Measurements from ENCODE around the gene RD3L.
"Not testable (repeated sequence)": the region's sequence is repeated elsewhere in the genome, so short reads cannot be mapped to it uniquely, and the experiment has no call there.

RD3L gene

DNA sequence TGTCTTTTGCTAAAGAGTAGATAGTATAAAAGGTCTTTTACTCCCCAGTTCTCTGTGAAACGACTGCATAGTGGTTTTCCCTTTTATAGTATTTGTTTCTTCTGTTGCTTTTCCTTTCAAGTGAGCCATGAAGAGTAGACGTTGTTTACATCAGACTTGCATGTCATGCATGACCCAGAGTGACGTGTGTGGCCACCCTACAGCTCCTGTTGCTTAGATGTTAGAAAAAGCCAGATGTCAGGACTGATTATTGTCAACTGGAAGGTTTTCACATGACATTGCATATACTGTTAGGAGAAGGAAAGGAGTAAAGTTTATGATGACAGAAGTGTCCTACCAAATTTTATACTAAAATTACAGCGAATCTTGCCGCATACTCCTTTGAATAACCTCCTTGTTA, 1.3 kb upstream of the RD3L start:
- no peak for TF ChIP-seq POLR2A (IDR thresholded peaks at IDR 0.05; ENCODE audit: low read depth, low read length)
- DNase-seq (ENCODE audit: insufficient read length, low spot score) (no peak), FAIRE-seq (peak; percentile 45)

DNA sequence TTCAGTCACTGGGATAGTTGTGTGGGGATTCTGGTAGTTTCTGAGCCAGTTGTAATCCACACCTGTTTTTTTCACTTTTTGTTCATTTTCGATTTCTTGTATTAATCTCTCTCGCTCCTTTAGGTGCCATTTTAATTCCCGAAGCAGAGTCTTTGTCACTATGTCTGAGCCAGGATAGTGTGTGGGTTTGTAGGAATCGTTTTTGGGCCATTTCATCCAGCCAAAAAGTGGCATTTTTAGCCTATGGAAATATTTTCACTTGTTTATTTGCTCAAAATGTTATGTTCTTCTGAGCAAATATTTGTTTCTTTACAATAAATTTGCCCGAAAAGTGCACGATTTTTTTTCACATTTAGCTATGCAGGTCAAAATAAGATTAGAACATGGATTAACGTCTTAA, 867 bp downstream of the RD3L start:
- no peak for FAIRE-seq

DNA sequence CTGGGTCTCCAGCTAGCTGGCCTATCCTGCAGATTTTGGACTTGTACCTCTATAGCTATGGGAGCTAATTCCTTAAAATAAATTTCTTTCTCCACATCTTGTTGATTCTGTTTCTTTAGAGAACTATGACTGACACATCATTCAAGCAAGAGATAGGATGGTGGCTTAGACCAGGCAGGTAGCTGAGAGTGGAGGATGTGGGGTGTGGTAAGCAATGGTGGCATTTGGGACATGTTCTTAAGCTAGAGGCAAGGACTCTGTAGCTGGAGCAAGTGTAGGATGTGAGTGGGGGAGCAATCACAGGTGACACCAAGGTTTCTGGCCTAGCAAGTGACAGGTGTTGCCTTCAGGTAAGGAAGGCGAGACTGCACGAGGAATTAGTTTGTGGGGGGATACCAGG, 7.2 kb downstream of the RD3L start:
- DNase-seq (ENCODE audit: insufficient read length, low spot score) (no peak), FAIRE-seq (no peak)
- TF ChIP-seq POLR2A (IDR thresholded peaks at IDR 0.05; ENCODE audit: low read depth, low read length), result no peak

More for the DNA sequence above, 867 bp downstream of the RD3L start:
- DNase-seq (ENCODE audit: insufficient read length, low spot score), result no peak
- TF ChIP-seq POLR2A (IDR thresholded peaks at IDR 0.05; ENCODE audit: low read depth, low read length), result no peak

DNA sequence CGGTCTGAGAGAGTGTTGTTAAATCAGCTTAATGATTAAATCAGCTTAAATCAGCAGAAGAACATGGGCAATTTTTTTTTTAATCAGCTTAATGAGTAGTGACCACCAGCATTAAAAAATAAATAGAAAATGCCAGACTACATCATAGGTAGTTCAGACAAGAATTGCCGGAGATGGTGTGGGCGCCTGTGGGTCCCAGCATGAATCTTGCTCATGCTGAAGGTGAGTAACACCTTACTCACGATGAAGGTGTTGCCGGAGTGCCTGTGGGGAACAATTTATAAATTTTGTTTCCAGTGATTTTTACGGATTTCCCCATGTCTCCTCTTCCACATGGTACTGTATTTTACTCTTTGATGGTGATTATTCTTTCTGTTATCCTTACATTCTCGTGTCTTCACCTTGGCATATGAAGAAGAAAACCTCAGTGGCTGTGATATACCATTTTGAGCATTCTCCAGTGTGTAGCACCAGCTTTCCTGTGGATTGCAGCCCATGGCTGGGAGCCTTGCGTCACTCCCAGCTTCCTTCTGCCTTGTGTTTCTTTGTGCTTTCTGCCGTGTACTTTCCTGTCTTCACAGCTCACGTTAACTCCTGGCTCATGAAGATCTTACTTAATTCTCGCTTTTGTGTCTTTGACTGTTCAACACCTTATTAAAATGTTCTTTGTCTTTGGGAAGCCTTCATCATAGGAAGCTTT, 9.4 kb downstream of the RD3L start:
- no peak for TF ChIP-seq POLR2A (IDR thresholded peaks at IDR 0.05; ENCODE audit: low read depth, low read length)
- no peak for DNase-seq (ENCODE audit: insufficient read length, low spot score)
- FAIRE-seq, result no peak

DNA sequence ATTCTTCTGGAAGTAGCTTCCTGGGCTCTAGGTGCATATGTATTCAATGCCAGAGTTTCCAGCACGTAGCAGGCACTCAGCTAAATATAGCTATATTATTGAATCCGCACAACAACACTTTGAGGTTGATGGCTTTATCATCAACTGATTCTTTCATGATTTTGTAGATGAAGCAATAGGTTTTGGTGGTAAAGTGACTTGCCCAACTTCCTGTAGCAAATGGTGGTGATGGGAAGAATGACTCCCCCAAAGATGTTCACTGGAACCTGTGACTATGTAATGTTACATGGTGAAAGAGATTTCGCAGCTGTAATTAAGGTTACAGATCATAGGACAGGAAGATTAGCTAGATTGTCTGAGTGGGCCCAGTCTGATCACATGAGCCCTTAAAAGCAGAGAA, 10.9 kb downstream of the RD3L start:
- DNase-seq (ENCODE audit: insufficient read length, low spot score), result no peak

DNA sequence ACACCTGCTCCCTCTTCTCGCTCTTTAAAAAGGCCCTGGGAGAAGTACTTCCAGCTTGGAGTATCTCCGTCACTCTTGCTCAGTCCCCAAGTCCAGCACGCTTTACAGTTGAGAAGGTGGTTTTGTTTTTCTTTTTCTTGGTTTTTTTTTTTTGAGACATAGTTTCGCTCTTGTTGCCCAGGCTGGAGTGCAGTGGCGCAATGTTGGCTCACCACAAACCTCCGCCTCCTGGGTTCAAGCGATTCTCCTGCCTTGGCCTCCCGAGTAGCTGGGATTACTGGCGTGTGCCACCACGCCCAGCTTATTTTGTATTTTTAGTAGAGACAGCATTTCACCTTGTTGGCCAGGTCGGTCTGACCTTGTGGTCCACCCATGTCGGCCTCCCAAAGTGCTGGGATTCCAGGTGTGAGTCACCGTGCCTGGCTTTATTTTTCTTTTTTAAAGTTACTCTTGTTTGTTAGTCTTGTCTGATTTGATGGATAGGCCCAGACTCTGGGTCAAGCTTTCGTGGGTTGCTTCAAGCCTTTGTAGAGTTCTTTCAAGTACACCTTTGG, 12.2 kb downstream of the RD3L start:
- no peak for FAIRE-seq
- no peak for TF ChIP-seq POLR2A (IDR thresholded peaks at IDR 0.05; ENCODE audit: low read depth, low read length)

More for the DNA sequence above, 10.9 kb downstream of the RD3L start:
- FAIRE-seq, result no peak
- no peak for TF ChIP-seq POLR2A (IDR thresholded peaks at IDR 0.05; ENCODE audit: low read depth, low read length)

DNA sequence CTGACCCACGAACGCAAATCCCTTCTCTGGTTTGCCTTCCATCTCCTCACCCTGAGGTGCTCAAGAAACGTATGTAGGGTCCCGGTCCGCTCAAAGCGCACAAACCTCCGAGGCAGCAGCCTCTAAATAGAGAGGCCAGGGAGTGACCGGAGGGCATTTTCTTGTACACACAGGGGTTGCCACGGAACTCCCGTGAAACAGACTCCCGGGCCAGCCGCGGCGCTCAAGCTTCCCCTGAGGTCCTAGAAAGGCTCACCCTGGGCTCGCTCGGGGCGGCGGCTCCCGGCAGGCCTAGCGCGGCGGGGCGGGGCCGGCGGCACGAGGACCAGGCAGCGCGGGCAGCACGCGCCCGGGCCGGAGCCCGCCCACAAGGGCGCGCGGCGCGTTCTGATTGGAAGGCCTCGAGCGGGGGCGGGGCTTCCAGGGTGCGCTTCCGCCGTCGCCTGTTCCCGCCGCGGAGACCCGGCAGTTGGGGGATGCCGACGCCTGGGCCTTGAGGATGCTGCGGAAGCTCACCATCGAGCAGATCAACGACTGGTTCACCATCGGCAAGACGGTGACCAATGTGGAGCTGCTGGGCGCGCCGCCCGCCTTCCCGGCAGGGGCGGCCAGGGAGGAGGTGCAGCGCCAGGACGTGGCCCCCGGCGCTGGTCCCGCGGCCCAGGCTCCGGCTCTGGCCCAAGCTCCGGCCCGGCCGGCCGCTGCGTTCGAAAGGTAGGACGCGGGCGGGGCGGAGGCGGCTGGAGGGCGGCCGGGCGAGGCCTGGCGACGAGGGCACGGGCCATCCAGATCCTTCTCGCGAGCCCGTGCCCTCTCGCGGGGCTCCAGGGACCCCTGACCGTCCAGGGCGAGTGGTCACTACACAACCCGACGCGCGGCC, 14.1 kb downstream of the RD3L start, which contains the start of gene TDRD9:
TSS of gene TDRD9 (plus strand) at position 446 of the 880 bp plus-strand sequence. CDS start at position 500, 54 bp downstream.
- no peak for DNase-seq (ENCODE audit: insufficient read length, low spot score)
- no peak for FAIRE-seq
- TF ChIP-seq POLR2A (IDR thresholded peaks at IDR 0.05; ENCODE audit: low read depth, low read length), result no peak

More for the DNA sequence above, 12.2 kb downstream of the RD3L start:
- no peak for DNase-seq (ENCODE audit: insufficient read length, low spot score)

DNA sequence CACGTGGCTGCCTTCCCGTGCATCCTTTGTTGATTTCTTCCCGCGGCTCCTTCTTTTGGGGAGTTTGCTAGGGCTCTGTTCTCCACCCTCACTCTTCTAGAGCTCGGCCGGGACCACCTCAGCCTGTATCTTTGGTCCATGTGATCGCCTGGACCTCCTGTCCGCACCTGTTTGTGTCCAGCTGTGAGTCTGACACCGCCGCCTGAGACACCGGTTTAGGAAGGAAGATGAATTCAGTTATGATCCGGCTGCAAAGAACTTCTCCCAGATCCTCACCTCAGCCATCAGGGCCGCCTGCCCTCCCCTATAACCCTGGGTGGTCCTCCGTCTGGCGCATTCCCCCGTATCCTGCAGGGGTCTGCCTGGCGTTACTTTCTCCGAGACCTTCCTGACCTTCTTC, 14.8 kb downstream of the RD3L start:
- no peak for FAIRE-seq
- DNase-seq (ENCODE audit: insufficient read length, low spot score), result no peak
- TF ChIP-seq POLR2A (IDR thresholded peaks at IDR 0.05; ENCODE audit: low read depth, low read length), result no peak

DNA sequence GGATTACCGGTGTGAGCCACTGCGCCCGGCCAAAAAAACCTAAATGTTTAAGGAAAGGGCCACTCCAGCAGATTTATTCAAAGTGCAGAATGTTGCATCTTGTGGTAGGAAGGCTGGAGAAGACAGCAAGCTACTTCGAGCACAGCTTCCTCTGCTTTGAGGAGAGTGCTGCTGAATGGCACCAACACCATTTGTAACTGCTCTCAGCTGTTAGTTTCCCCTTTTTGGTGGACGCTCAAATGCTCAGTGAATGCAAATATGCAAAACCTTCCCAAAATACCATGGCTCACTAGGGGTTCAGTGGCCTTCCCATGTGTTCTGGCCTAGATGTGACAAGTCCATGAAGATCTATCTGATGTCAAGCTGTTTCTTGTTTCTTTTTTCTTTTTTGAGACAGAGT, 17.0 kb downstream of the RD3L start:
- DNase-seq (ENCODE audit: insufficient read length, low spot score) (no peak), FAIRE-seq (no peak)
- TF ChIP-seq POLR2A (IDR thresholded peaks at IDR 0.05; ENCODE audit: low read depth, low read length), result no peak

DNA sequence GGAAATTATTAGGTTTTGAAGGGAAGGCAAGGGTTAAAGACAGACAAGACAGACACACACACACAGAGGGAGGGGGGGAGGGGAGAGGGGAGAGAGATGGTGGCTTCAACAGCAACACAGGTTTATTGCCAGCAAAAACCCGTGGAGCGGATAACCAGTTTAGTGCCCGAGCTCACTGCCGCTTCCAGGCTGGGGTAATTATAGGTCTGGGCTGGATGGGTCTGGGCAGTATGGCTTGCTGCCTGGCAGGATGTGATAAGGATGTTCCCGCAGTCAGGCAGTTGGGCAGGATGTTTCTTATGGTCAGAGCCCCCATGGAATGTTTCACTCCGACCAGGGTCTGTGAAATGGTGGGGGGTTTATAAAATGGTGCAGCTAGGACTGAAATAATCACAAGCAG, 18.5 kb downstream of the RD3L start:
- FAIRE-seq (no peak), DNase-seq (ENCODE audit: insufficient read length, low spot score) (no peak)
- TF ChIP-seq POLR2A (IDR thresholded peaks at IDR 0.05; ENCODE audit: low read depth, low read length), result no peak

DNA sequence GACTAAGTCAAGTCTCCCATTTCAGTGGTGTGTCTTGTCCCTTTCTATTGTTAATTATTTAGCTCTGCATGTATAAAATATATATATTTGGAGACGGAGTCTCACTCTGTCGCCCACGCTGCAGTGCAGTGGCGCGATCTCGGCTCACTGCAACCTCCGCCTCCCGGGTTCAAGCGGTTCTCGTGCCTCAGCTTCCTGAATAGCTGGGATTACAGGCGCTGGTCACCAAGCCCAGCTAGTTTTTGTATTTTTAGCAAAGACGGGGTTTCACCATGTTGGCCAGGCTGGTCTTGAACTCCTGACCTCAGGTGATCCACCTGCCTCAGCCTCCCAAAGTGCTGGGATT, 20.5 kb downstream of the RD3L start:
- not testable (repeated sequence) for DNase-seq (ENCODE audit: insufficient read length, low spot score); FAIRE-seq

DNA sequence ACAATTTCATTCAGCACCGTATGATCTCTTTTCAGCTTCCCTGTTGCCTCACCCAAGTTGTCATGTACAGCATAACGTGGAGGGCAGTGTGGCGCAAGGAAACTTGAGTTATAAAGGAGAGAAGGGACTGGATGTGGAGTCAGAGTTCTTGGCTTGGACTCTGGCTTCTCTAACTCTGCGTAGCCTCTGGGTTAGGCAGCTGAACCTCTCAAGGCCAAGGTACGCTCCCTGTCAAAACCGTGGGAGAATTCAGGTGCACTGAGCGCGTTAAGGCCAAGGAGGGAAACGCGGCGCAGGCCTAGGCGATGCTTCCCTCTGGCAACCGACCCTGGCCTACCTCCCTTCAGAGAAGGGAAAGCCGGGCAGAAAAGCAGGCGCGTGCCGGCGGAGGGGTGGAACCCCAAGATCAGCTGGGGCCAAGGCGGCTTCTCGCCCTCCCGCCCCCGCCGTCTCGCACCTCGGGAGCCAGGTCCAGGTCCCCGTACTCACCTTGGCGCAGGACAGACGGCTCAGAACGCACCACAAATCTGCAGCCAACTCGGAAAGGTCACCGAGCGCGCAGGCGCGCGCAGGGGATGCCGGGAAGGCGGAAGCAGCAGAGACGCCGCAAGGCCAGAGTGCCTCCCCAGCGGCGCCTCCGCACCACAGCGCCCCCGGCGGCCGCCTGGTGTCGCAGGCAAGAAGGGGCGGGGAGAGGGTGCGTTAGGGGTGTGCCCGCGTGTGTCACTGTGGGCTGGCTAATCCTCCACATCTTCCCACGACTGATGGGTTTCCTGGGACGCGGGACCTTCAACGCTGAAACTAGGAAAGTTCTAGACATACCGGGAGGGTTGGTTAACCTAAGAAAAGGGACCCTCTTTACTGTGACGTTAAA, 21.1 kb downstream of the RD3L start:
- peak; percentile 60 for FAIRE-seq
- peak; percentile 68 for TF ChIP-seq POLR2A (IDR thresholded peaks at IDR 0.05; ENCODE audit: low read depth, low read length)
- DNase-seq (ENCODE audit: insufficient read length, low spot score), result peak; percentile 95

DNA sequence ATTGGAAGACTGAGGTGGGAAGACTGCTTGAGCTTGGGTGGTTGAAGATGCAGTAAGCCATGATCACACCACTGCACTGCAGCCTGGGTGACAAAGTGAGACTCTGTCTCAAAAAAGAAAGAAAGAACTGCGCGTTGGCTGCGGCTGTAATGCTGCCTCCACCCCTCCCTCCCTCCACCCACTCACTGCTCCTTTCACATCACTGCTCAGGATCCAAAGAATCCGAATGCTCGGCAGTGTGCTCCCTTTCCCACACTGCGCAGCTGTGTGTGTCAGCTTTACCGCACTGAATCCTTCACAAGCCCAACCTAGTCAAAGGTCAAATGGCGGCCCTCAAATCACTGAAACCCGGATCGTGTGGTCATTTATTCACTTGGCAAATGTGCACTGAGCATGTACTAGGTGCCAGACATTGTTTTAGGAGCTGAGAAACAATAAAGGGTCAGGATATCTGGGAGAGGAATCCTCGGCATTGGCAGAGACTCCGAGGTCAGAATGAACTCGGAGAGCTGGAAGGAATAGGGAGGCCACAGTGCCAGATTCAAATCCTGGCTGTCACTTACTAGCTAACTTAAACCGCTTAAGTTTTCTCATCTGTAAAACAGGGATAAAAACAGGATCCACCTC, 25.6 kb downstream of the RD3L start:
- no peak for FAIRE-seq
- DNase-seq (ENCODE audit: insufficient read length, low spot score), result no peak
- TF ChIP-seq POLR2A (IDR thresholded peaks at IDR 0.05; ENCODE audit: low read depth, low read length), result no peak
